ENCODE results near the gene PKLR.

DNA sequence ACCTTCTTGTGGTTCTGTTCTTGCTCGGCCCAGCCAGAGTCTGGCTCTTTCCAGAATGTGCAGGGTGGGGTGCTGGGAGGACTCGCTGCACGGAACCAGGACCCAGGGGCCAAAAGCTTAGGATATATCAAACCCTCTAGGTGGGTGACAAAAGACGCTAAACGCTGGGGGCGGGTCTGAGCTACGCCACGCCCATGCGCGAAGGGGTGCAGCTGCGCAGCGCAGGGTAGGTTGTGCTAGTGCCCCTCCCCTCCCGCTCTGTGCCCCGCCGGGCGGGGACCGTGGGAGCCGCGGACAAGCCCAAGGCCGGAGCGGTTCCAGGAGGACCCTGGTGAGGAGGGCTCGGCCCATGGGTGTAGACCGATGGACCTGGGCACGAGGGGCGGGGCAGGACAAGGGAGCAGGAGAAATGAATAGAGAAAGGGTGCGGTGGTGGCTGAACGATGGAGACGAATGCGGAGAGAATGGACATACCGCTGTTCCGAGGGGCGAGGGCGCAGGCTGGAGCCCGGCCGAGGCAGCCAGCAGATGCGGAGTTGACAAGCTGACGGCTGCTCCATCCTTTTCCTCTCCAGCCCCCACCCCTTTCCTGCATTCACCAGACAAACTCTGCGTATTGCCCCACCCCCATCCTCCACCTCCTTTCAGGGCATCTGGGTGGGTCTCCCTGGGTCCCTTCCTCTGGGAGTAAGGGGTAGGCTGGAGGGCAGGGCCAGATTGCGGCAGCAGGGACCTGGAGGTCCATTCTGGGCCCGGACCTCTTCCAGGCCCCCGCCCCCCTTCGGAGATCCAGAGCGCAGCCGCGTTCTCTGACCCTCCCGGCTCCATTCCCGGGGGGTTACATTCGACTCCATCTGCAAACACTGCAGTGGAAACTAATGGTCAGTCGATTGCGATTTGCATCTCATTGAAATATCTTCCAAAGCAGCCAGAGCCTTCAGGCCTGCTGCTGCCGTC is 19.7 kb upstream of the PKLR start, which contains the start of gene RUSC1:
- TF ChIP-seq POLR2A (IDR thresholded peaks at IDR 0.05): no peak
- TF ChIP-seq, protein P1, sequence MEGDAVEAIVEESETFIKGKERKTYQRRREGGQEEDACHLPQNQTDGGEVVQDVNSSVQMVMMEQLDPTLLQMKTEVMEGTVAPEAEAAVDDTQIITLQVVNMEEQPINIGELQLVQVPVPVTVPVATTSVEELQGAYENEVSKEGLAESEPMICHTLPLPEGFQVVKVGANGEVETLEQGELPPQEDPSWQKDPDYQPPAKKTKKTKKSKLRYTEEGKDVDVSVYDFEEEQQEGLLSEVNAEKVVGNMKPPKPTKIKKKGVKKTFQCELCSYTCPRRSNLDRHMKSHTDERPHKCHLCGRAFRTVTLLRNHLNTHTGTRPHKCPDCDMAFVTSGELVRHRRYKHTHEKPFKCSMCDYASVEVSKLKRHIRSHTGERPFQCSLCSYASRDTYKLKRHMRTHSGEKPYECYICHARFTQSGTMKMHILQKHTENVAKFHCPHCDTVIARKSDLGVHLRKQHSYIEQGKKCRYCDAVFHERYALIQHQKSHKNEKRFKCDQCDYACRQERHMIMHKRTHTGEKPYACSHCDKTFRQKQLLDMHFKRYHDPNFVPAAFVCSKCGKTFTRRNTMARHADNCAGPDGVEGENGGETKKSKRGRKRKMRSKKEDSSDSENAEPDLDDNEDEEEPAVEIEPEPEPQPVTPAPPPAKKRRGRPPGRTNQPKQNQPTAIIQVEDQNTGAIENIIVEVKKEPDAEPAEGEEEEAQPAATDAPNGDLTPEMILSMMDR (IDR thresholded peaks at IDR 0.05): no peak
